Measurements from ENCODE around the gene NEU3.
"Not testable (repeated sequence)": the region's sequence is repeated elsewhere in the genome, so short reads cannot be mapped to it uniquely, and the experiment has no call there.

Gene NEU3

GRCh38 chr11:75031771-75032549 lies 43.2 kb downstream of the NEU3 start:
- peak; percentile 19 for DNase-seq

- no peak for DNase-seq
Observed at GRCh38 chr11:75032550-75032935, 43.8 kb downstream of the NEU3 start.

- DNase-seq = no peak
Observed at GRCh38 chr11:75033916-75034315, 45.2 kb downstream of the NEU3 start.

- DNase-seq = no peak
Observed at GRCh38 chr11:75035256-75035655, 46.5 kb downstream of the NEU3 start.

GRCh38 chr11:75035911-75036565 lies 47.3 kb downstream of the NEU3 start:
- DNase-seq = no peak

GRCh38 chr11:75040167-75040770 lies 51.5 kb downstream of the NEU3 start:
- DNase-seq = no peak

GRCh38 chr11:75041263-75041662 lies 52.5 kb downstream of the NEU3 start:
- no peak for DNase-seq

GRCh38 chr11:75041821-75042220 lies 53.1 kb downstream of the NEU3 start:
- DNase-seq = not testable (repeated sequence)

- not testable (repeated sequence) for DNase-seq
Observed at GRCh38 chr11:75044381-75045170, 55.8 kb downstream of the NEU3 start.

GRCh38 chr11:75046668-75047067 lies 57.9 kb downstream of the NEU3 start:
- DNase-seq = not testable (repeated sequence)

GRCh38 chr11:75047191-75047590 lies 58.5 kb downstream of the NEU3 start:
- no peak for DNase-seq

- not testable (repeated sequence) for DNase-seq
Observed at GRCh38 chr11:75049501-75050266, 61.0 kb downstream of the NEU3 start.

GRCh38 chr11:75050516-75050915 lies 61.8 kb downstream of the NEU3 start:
- DNase-seq = no peak

GRCh38 chr11:75051043-75051442 lies 62.3 kb downstream of the NEU3 start:
- DNase-seq = no peak

GRCh38 chr11:75052457-75052856 lies 63.7 kb downstream of the NEU3 start:
- no peak for DNase-seq

GRCh38 chr11:75055511-75055910 lies 66.8 kb downstream of the NEU3 start:
- DNase-seq = no peak

GRCh38 chr11:75056814-75057213 lies 68.1 kb downstream of the NEU3 start:
- no peak for DNase-seq

GRCh38 chr11:75059299-75059698 lies 70.6 kb downstream of the NEU3 start:
- no peak for DNase-seq

GRCh38 chr11:75063741-75064314 lies 75.1 kb downstream of the NEU3 start:
- DNase-seq = no peak

- DNase-seq = no peak
Observed at GRCh38 chr11:75066061-75066460, 77.3 kb downstream of the NEU3 start.

Measured in NCI-H187 treated with DMSO at 0.1 percent for 48 hours (cell line).